Erythroblast (primary cell): Measurements from ENCODE around the gene YJEFN3.

ENCODE experiments used
- GATA1 ChIP-seq: IDR thresholded peaks from 2 replicates; pipeline ENCODE4 v1.6.1; 2011; ENCODE audit warnings: low read depth, mild to moderate bottlenecking, control low read depth, low read length, moderate library complexity
- POLR2A ChIP-seq: IDR thresholded peaks from 2 replicates; pipeline ENCODE4 v1.6.1; 2011; ENCODE audit warnings: mild to moderate bottlenecking, low read length

GRCh38 chr19:19489804-19490204 is 38.9 kb upstream of the YJEFN3 start:
- no peak for TF ChIP-seq POLR2A
- no peak for TF ChIP-seq GATA1
